BJ (cell line): ENCODE measurements around the gene CACNA1F. TPM values are rescaled to one million over a fixed set of nuclear protein-coding genes. Genes with fewer than 3 reads are reported as not detected.

Experiments used
- CTCF ChIA-PET: fragments of 350-600 bp; formaldehyde crosslinking; extraction: SDS; loops from one replicate; lab custom pipeline; 2021; ENCODE audit warnings: antibody characterized with exemption, inconsistent platforms; lab: Yijun Ruan, JAX
- POLR2A ChIA-PET: fragments of 300-600 bp; sonication (Branson Sonifier 250); formaldehyde crosslinking; extraction: SDS; loops from one replicate; lab custom pipeline; 2021; ENCODE audit warnings: antibody characterized with exemption; lab: Charles Lee
- DNase-seq: peaks from one replicate; pipeline ENCODE4 v3.0.0-alpha.2; 2011; ENCODE audit warnings: low read depth
- H3K27me3 ChIP-seq: 2 replicates; pipeline ENCODE4 v1.6.0; 2011; ENCODE audit warnings: low read length; ENCODE audit not compliant: control insufficient read depth, insufficient read depth
- H3K36me3 ChIP-seq: 2 replicates; pipeline ENCODE4 v1.5.1; 2011; ENCODE audit warnings: low read length; ENCODE audit not compliant: control insufficient read depth, insufficient read depth
- H3K4me3 ChIP-seq: 2 replicates; pipeline ENCODE4 v1.5.1; 2011; ENCODE audit warnings: low read depth, mild to moderate bottlenecking, control low read depth, low read length
- polyA plus RNA-seq: library from polyadenylated mRNA; depleted of rRNA; stranded (reverse); fragments of >200 nt; gene quantifications from 2 replicates; pipeline ENCODE4 v1.2.3, GENCODE V29; 2011
- TF ChIP-seq, protein P1 (sequence below): IDR thresholded peaks from 2 replicates; pipeline ENCODE4 v1.5.1; 2011; ENCODE audit warnings: low read depth, mild to moderate bottlenecking, control low read depth, inconsistent platforms, low read length, moderate library complexity; ENCODE audit not compliant: insufficient read depth

The CACNA1F gene
- polyA plus RNA-seq, 1 experiment = 0.01 TPM

- Histone ChIP-seq H3K27me3 (no peaks in the 10 kb centered on the region), H3K4me3 (no peak overlapping the region), H3K36me3 (no peaks in the 10 kb centered on the region)
- no peak for DNase-seq
- TF ChIP-seq, protein P1, sequence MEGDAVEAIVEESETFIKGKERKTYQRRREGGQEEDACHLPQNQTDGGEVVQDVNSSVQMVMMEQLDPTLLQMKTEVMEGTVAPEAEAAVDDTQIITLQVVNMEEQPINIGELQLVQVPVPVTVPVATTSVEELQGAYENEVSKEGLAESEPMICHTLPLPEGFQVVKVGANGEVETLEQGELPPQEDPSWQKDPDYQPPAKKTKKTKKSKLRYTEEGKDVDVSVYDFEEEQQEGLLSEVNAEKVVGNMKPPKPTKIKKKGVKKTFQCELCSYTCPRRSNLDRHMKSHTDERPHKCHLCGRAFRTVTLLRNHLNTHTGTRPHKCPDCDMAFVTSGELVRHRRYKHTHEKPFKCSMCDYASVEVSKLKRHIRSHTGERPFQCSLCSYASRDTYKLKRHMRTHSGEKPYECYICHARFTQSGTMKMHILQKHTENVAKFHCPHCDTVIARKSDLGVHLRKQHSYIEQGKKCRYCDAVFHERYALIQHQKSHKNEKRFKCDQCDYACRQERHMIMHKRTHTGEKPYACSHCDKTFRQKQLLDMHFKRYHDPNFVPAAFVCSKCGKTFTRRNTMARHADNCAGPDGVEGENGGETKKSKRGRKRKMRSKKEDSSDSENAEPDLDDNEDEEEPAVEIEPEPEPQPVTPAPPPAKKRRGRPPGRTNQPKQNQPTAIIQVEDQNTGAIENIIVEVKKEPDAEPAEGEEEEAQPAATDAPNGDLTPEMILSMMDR = no peak
- ChIA-PET CTCF (no interaction called here), POLR2A (no interaction called here)
These were observed 11.3 kb downstream of the CACNA1F start for GRCh38 chrX:49221868-49222267.

- no peaks in the 10 kb centered on the region for H3K36me3 ChIP-seq
- TF ChIP-seq, protein P1 = no peak
- no peak for DNase-seq
- CTCF ChIA-PET = interaction anchor here (1.1 kb wide), 1 partner anchor 28 kb away, joined by 4 read pairs; no protein-coding TSS in a partner anchor
- H3K4me3 ChIP-seq = no peak overlapping the region
- POLR2A ChIA-PET = no interaction called here
- H3K27me3 ChIP-seq = no peaks in the 10 kb centered on the region
These were observed 13.0 kb downstream of the CACNA1F start for GRCh38 chrX:49220100-49220499.

GRCh38 chrX:49214996-49215526 is 18.1 kb downstream of the CACNA1F start:
- CTCF ChIA-PET = no interaction called here

DNA sequence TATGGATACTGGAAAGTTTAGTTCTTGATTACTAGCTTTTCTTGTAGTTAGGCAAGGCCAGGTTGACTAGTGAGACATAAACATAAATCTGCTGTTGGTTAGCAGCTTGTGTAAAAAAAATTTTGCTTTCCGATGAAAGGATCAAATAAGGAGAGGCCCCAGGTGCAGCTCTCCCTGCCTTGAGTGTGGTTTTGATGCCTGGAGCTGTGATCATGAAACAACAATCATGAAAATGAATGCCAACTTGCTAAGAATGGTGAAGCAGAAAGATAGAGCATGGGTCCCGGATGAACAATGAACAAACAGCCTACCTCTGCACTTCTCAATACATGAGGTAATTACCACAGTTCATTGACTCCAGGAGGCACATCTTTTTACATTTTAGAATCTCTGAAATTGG is 18.7 kb downstream of the CACNA1F start:
- no peaks in the 10 kb centered on the region for H3K36me3 ChIP-seq
- TF ChIP-seq, protein P1 = no peak
- no peaks in the 10 kb centered on the region for H3K27me3 ChIP-seq
- ChIA-PET POLR2A (no interaction called here), CTCF (no interaction called here)
- no peak for DNase-seq
- no peak overlapping the region for H3K4me3 ChIP-seq

More at GRCh38 chrX:49214996-49215526, 18.1 kb downstream of the CACNA1F start:
- no peak for DNase-seq
- TF ChIP-seq, protein P1 = no peak
- no peak overlapping the region for H3K4me3 ChIP-seq
- no peaks in the 10 kb centered on the region for H3K36me3 ChIP-seq
- no peaks in the 10 kb centered on the region for H3K27me3 ChIP-seq
- POLR2A ChIA-PET = no interaction called here

- DNase-seq = no peak
- H3K36me3 ChIP-seq = no peaks in the 10 kb centered on the region
- H3K4me3 ChIP-seq = no peak overlapping the region
- ChIA-PET CTCF (interaction anchor here (0.6 kb wide), 1 partner anchor 17 kb away, joined by 3 read pairs; no protein-coding TSS in a partner anchor), POLR2A (no interaction called here)
- no peaks in the 10 kb centered on the region for H3K27me3 ChIP-seq
- TF ChIP-seq, protein P1 = no peak
These were observed 20.3 kb downstream of the CACNA1F start for GRCh38 chrX:49212861-49213260.
